SK-N-SH treated with all-trans-retinoic acid at 6 μM for 48 hours (cell line): ENCODE measurements around the gene DEDD2.

ENCODE experiments used
- ATAC-seq: fragments of 200-7000 bp; cut with Tn5 transposase; 3 replicates; pipeline ENCODE4 v1.9.1; 2020; ENCODE audit warnings: mild to moderate bottlenecking, moderate library complexity
- ARNTL ChIP-seq: fragments of 450-650 bp; formaldehyde crosslinking; IDR thresholded peaks from 2 replicates; pipeline ENCODE4 v1.5.0; 2020; ENCODE audit warnings: low read depth, mild to moderate bottlenecking, moderate library complexity, borderline replicate concordance
- BACH2 ChIP-seq: fragments of 250-450 bp; sonication (Bioruptor Pico); IDR thresholded peaks from 2 replicates; pipeline ENCODE4 v1.9.0; 2021; ENCODE audit warnings: mild to moderate bottlenecking, borderline replicate concordance
- CSDC2 ChIP-seq: fragments of 250-450 bp; sonication (Bioruptor Pico); IDR thresholded peaks from 2 replicates; pipeline ENCODE4 v1.5.0; 2020; ENCODE audit warnings: mild to moderate bottlenecking, moderate library complexity
- GLIS3 ChIP-seq: fragments of 250-450 bp; sonication (Bioruptor Pico); IDR thresholded peaks from 2 replicates; pipeline ENCODE4 v1.5.0; 2020; ENCODE audit warnings: mild to moderate bottlenecking, moderate library complexity
- ISL1 ChIP-seq: fragments of 250-450 bp; sonication (Bioruptor Pico); IDR thresholded peaks from 2 replicates; pipeline ENCODE4 v2.1.2; 2022; ENCODE audit warnings: mild to moderate bottlenecking, moderate library complexity
- OSR1 ChIP-seq: fragments of 250-450 bp; sonication (Bioruptor Pico); IDR thresholded peaks from 2 replicates; pipeline ENCODE4 v1.8.0; 2022; ENCODE audit warnings: moderate library complexity, mild to moderate bottlenecking, inconsistent platforms
- PPARA ChIP-seq: fragments of 250-450 bp; sonication (Bioruptor Pico); IDR thresholded peaks from 2 replicates; pipeline ENCODE4 v1.5.0; 2020; ENCODE audit warnings: mild to moderate bottlenecking, borderline replicate concordance
- RARB ChIP-seq: fragments of 250-450 bp; sonication (Bioruptor Pico); IDR thresholded peaks from 2 replicates; pipeline ENCODE4 v1.8.0; 2021; ENCODE audit warnings: mild to moderate bottlenecking, moderate library complexity
- SNAI2 ChIP-seq: fragments of 250-450 bp; sonication (Bioruptor Pico); IDR thresholded peaks from 2 replicates; pipeline ENCODE4 v1.5.0; 2020; ENCODE audit warnings: mild to moderate bottlenecking, moderate library complexity
- TCF4 ChIP-seq: fragments of 250-450 bp; sonication (Bioruptor Pico); IDR thresholded peaks from 2 replicates; pipeline ENCODE4 v1.8.0; 2021; ENCODE audit warnings: mild to moderate bottlenecking, moderate library complexity, borderline replicate concordance
- TOX ChIP-seq: fragments of 250-450 bp; sonication (Bioruptor Pico); IDR thresholded peaks from 2 replicates; pipeline ENCODE4 v1.8.0; 2021; ENCODE audit warnings: mild to moderate bottlenecking, moderate library complexity, borderline replicate concordance
- ZC3H10 ChIP-seq: fragments of 250-450 bp; sonication (Bioruptor Pico); IDR thresholded peaks from 2 replicates; pipeline ENCODE4 v1.5.1; 2021; ENCODE audit warnings: mild to moderate bottlenecking, moderate library complexity
- ZNF565 ChIP-seq: fragments of 450-650 bp; formaldehyde crosslinking; conservative IDR thresholded peaks from 2 replicates; pipeline ENCODE4 v1.5.0; 2020; ENCODE audit warnings: low read depth, mild to moderate bottlenecking, moderate library complexity
- ZNF70 ChIP-seq: fragments of 450-650 bp; formaldehyde crosslinking; IDR thresholded peaks from 2 replicates; pipeline ENCODE4 v1.5.0; 2020; ENCODE audit warnings: mild to moderate bottlenecking, moderate library complexity
- ZNF8 ChIP-seq: fragments of 450-650 bp; formaldehyde crosslinking; IDR thresholded peaks from 2 replicates; pipeline ENCODE4 v1.5.0; 2020; ENCODE audit warnings: mild to moderate bottlenecking, moderate library complexity
- TF ChIP-seq, protein P1 (sequence below): fragments of 250-450 bp; sonication (Bioruptor Pico); IDR thresholded peaks from 2 replicates; pipeline ENCODE4 v1.8.0; 2020; ENCODE audit warnings: mild to moderate bottlenecking, moderate library complexity, borderline replicate concordance
- TF ChIP-seq, protein P2 (sequence below): fragments of 250-450 bp; sonication (Bioruptor Pico); IDR thresholded peaks from 2 replicates; pipeline ENCODE4 v1.5.1; 2020; ENCODE audit warnings: low read depth, mild to moderate bottlenecking, moderate library complexity
- TF ChIP-seq, protein P3 (sequence below): fragments of 250-450 bp; sonication (Bioruptor Pico); IDR thresholded peaks from 2 replicates; pipeline ENCODE4 v1.5.0; 2020; ENCODE audit warnings: mild to moderate bottlenecking, moderate library complexity
- TF ChIP-seq, protein P4 (sequence below): fragments of 250-450 bp; sonication (Bioruptor Pico); IDR thresholded peaks from 2 replicates; pipeline ENCODE4 v1.8.0; 2021; ENCODE audit warnings: low read depth, mild to moderate bottlenecking, moderate library complexity, borderline replicate concordance
- TF ChIP-seq, protein P5 (sequence below): fragments of 250-450 bp; sonication (Bioruptor Pico); IDR thresholded peaks from 2 replicates; pipeline ENCODE4 v1.5.1; 2021; ENCODE audit warnings: mild to moderate bottlenecking, moderate library complexity

The DEDD2 gene

DNA sequence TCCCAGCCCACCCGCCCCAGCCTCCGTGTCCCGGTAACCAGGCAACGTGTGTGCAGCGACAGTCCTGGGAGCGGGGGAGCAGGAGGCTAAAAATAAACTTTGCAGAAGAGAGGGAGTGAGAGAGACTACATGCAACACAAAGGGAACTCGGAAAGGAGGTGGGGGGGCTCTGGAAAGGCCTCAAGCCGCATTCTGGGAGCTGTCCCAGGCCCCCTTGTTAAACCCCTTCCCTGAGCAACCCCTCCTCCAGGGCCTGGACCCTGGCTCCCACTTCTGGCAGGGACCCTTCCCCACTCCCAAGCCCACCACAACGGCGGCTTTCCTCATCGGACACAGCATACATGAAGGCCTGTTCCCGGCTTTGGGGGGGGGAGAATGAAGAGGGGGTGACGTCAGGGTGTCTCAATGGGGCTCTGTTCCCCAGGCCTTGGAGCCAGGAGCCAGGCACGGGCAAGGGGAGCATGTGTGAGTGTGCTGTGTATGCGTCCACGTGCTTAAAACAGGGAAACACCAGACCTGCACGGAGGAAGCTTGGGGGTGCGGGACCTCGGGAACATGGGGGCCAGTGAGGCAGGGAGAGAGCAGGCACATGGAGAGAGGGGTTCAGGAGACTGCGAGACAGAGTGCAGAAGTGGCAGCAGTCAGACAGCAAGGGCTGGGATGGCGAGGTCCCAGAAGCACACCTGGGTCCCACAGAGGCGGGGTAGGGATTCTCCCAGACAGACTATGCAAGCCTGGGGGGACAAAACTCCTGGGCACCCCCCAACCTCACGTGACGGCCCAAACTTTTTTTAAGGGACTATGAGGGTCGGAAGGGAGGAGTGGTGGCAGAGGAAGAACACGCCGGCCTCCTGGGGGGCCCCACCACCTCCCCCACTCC lies 35.1 kb upstream of the DEDD2 start:
- ATAC-seq: peak; percentile 7; the same call in 2 of the 3 replicates
- TF ChIP-seq ISL1 (CRISPR knock-in tag) (no peak), ZNF565 (CRISPR knock-in tag) (no peak), OSR1 (CRISPR knock-in tag) (no peak), ZNF8 (CRISPR knock-in tag) (no peak), SNAI2 (no peak), ZNF70 (CRISPR knock-in tag) (no peak), ZC3H10 (CRISPR knock-in tag) (no peak), TCF4 (no peak), BACH2 (CRISPR knock-in tag) (no peak), GLIS3 (CRISPR knock-in tag) (no peak)
- TF ChIP-seq, protein P1, sequence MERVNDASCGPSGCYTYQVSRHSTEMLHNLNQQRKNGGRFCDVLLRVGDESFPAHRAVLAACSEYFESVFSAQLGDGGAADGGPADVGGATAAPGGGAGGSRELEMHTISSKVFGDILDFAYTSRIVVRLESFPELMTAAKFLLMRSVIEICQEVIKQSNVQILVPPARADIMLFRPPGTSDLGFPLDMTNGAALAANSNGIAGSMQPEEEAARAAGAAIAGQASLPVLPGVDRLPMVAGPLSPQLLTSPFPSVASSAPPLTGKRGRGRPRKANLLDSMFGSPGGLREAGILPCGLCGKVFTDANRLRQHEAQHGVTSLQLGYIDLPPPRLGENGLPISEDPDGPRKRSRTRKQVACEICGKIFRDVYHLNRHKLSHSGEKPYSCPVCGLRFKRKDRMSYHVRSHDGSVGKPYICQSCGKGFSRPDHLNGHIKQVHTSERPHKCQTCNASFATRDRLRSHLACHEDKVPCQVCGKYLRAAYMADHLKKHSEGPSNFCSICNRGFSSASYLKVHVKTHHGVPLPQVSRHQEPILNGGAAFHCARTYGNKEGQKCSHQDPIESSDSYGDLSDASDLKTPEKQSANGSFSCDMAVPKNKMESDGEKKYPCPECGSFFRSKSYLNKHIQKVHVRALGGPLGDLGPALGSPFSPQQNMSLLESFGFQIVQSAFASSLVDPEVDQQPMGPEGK (CRISPR knock-in tag): no peak
- TF ChIP-seq, protein P2, sequence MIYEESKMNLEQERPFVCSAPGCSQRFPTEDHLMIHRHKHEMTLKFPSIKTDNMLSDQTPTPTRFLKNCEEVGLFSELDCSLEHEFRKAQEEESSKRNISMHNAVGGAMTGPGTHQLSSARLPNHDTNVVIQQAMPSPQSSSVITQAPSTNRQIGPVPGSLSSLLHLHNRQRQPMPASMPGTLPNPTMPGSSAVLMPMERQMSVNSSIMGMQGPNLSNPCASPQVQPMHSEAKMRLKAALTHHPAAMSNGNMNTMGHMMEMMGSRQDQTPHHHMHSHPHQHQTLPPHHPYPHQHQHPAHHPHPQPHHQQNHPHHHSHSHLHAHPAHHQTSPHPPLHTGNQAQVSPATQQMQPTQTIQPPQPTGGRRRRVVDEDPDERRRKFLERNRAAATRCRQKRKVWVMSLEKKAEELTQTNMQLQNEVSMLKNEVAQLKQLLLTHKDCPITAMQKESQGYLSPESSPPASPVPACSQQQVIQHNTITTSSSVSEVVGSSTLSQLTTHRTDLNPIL (CRISPR knock-in tag): no peak
- TF ChIP-seq, protein P3, sequence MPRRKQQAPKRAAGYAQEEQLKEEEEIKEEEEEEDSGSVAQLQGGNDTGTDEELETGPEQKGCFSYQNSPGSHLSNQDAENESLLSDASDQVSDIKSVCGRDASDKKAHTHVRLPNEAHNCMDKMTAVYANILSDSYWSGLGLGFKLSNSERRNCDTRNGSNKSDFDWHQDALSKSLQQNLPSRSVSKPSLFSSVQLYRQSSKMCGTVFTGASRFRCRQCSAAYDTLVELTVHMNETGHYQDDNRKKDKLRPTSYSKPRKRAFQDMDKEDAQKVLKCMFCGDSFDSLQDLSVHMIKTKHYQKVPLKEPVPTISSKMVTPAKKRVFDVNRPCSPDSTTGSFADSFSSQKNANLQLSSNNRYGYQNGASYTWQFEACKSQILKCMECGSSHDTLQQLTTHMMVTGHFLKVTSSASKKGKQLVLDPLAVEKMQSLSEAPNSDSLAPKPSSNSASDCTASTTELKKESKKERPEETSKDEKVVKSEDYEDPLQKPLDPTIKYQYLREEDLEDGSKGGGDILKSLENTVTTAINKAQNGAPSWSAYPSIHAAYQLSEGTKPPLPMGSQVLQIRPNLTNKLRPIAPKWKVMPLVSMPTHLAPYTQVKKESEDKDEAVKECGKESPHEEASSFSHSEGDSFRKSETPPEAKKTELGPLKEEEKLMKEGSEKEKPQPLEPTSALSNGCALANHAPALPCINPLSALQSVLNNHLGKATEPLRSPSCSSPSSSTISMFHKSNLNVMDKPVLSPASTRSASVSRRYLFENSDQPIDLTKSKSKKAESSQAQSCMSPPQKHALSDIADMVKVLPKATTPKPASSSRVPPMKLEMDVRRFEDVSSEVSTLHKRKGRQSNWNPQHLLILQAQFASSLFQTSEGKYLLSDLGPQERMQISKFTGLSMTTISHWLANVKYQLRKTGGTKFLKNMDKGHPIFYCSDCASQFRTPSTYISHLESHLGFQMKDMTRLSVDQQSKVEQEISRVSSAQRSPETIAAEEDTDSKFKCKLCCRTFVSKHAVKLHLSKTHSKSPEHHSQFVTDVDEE (CRISPR knock-in tag): no peak

DNA sequence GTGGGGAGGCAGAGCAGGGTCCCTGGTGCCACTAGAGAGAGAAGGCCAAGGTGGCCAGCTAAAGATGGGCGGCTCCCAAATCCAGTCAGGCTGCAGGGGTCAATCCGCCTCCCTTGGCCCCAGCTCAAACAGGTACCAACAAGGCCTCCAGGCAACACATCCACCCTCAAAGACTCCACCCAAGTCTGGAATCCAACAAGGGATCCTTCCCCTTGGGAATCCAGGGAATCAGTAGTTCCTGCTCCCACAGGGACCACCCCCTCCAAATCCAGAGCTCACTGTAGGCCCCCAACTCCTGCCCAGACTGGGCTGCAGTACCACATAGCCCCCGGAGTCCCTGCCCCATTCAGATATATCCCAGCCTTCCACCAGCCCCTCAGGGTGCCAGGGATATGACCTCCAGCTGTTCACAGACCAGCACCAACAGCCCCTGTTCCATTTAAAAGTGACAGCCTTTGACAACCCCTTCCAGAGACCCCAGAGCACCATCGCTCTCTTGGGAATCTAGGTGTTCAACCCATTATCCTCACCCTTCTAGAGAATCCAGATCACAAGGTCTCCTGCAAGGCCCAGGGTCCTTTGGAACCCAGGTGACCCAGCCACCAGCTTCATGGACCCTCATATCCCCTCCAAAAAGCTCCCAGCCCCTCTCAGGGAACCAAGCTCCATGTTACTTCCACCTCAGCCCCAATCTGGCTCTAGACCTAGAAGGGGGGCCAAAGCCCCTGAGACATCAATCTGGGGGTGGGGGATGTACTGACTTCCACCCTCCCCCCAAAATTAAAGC lies 34.3 kb upstream of the DEDD2 start:
- ATAC-seq: no peak
- TF ChIP-seq PPARA (no peak), RARB (no peak), BACH2 (CRISPR knock-in tag) (no peak), TOX (CRISPR knock-in tag) (no peak), OSR1 (CRISPR knock-in tag) (no peak), ZNF70 (CRISPR knock-in tag) (no peak), ARNTL (CRISPR knock-in tag) (no peak), ISL1 (CRISPR knock-in tag) (no peak), ZC3H10 (CRISPR knock-in tag) (no peak), SNAI2 (no peak), CSDC2 (CRISPR knock-in tag) (no peak)
- TF ChIP-seq, protein P4, sequence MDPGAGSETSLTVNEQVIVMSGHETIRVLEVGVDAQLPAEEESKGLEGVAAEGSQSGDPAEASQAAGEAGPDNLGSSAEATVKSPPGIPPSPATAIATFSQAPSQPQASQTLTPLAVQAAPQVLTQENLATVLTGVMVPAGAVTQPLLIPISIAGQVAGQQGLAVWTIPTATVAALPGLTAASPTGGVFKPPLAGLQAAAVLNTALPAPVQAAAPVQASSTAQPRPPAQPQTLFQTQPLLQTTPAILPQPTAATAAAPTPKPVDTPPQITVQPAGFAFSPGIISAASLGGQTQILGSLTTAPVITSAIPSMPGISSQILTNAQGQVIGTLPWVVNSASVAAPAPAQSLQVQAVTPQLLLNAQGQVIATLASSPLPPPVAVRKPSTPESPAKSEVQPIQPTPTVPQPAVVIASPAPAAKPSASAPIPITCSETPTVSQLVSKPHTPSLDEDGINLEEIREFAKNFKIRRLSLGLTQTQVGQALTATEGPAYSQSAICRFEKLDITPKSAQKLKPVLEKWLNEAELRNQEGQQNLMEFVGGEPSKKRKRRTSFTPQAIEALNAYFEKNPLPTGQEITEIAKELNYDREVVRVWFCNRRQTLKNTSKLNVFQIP (CRISPR knock-in tag): no peak
- TF ChIP-seq, protein P1 (CRISPR knock-in tag): no peak
- TF ChIP-seq, protein P5, sequence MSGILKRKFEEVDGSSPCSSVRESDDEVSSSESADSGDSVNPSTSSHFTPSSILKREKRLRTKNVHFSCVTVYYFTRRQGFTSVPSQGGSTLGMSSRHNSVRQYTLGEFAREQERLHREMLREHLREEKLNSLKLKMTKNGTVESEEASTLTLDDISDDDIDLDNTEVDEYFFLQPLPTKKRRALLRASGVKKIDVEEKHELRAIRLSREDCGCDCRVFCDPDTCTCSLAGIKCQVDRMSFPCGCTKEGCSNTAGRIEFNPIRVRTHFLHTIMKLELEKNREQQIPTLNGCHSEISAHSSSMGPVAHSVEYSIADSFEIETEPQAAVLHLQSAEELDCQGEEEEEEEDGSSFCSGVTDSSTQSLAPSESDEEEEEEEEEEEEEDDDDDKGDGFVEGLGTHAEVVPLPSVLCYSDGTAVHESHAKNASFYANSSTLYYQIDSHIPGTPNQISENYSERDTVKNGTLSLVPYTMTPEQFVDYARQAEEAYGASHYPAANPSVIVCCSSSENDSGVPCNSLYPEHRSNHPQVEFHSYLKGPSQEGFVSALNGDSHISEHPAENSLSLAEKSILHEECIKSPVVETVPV: no peak
- TF ChIP-seq, protein P2 (CRISPR knock-in tag): no peak
- TF ChIP-seq, protein P3 (CRISPR knock-in tag): no peak
